ENCODE data around the gene CARD9.

- TF ChIP-seq, protein P1, sequence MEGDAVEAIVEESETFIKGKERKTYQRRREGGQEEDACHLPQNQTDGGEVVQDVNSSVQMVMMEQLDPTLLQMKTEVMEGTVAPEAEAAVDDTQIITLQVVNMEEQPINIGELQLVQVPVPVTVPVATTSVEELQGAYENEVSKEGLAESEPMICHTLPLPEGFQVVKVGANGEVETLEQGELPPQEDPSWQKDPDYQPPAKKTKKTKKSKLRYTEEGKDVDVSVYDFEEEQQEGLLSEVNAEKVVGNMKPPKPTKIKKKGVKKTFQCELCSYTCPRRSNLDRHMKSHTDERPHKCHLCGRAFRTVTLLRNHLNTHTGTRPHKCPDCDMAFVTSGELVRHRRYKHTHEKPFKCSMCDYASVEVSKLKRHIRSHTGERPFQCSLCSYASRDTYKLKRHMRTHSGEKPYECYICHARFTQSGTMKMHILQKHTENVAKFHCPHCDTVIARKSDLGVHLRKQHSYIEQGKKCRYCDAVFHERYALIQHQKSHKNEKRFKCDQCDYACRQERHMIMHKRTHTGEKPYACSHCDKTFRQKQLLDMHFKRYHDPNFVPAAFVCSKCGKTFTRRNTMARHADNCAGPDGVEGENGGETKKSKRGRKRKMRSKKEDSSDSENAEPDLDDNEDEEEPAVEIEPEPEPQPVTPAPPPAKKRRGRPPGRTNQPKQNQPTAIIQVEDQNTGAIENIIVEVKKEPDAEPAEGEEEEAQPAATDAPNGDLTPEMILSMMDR (IDR thresholded peaks at IDR 0.05; ENCODE audit: low read depth, low read length, poor library complexity, severe bottlenecking): no peak
- no peak for TF ChIP-seq EZH2phosphoT487 (IDR thresholded peaks at IDR 0.05; ENCODE audit: borderline replicate concordance, low read length)
These were observed 4.9 kb upstream of the CARD9 start for GRCh38 chr9:136378170-136379002.

Data from DOHH2 (cell line).